Measurements from ENCODE around the gene CDK11B.
A peak's percentile ranks its signal among the peaks of the same experiment; 100 is the strongest.
"Not testable (repeated sequence)": the region's sequence is repeated elsewhere in the genome, so short reads cannot be mapped to it uniquely, and the experiment has no call there.

CDK11B gene

GRCh38 chr1:1647567-1648241 is 11.1 kb downstream of the CDK11B start:
- not testable (repeated sequence) for DNase-seq

GRCh38 chr1:1646326-1646725 is 12.5 kb downstream of the CDK11B start:
- not testable (repeated sequence) for DNase-seq

- DNase-seq: not testable (repeated sequence)
Observed at GRCh38 chr1:1640711-1641461, 17.9 kb downstream of the CDK11B start.

- DNase-seq: not testable (repeated sequence)
Observed at GRCh38 chr1:1640081-1640480, 18.7 kb downstream of the CDK11B start.

DNA sequence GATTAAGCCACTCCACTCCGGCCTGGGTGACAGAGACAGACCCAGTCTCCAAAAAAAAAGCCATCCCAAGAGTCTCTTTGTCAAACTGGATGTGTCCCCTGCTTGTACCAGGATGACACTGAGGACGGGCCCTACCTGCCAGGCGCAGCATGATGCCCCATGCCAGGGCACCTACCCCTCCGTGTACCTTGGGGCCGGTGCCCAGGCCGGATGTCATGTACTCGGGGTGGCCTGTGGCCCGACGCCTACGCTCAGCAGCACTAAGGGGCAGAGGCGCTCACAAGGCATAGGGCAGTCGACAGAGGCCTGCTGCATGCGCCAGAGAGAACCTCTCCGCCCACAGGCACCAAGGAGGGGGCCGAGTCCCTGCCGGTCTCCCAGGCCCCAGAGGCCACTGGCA is 19.4 kb downstream of the CDK11B start:
- DNase-seq: not testable (repeated sequence)

- not testable (repeated sequence) for DNase-seq
Observed at GRCh38 chr1:1638528-1638927, 20.3 kb downstream of the CDK11B start.

GRCh38 chr1:1637479-1637875 is 21.3 kb downstream of the CDK11B start:
- not testable (repeated sequence) for DNase-seq

GRCh38 chr1:1636621-1637478 is 22.0 kb downstream of the CDK11B start:
- DNase-seq: not testable (repeated sequence)

DNA sequence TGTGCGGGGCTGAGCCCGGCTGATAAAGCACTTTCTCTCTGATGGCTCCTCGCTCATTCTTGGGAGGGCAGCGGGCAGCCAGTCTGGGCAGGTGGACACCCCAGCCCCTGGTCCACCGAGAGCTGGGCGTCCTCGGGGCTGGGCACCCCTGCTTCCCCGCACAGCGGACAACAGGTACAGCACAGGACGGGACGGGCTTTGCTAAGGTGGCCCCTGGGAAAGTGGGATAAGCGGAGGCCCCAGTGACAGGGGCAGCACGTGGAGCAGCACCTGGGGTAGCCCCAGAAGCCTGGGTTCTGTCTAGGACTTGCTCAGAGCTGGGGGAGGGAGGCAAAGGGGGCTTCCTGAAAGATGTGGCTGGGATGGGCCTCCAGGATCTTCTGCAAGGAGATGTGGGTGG is 24.2 kb downstream of the CDK11B start:
- DNase-seq: not testable (repeated sequence)

DNA sequence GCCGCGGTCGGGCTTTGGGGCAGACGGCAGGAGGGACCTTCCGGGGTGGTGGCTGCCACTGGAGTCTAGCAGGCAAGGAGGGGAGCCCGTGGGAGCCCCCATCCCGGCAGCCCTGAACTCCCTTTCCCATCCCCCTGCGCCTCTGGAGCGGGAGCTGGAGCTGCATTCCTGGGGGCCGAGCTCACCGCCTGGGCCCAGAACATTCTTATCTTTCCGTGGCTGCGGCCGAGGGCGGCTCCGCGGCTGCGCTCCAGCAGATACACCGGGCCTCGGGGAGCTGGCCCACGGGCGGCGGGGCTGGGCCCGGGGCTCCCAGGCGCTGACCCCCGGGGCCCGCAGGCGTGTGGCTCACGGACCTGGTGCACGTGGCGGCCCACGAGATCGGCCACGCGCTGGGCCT is 25.4 kb downstream of the CDK11B start:
- DNase-seq: not testable (repeated sequence)

GRCh38 chr1:1631782-1632420 is 26.9 kb downstream of the CDK11B start, which contains the start of gene MMP23B:
Gene MMP23B, plus strand, starts transcription at chr1:1632173. Its CDS starts 46 bp downstream, at chr1:1632219.
- no peak for DNase-seq

GRCh38 chr1:1630965-1631781 is 27.6 kb downstream of the CDK11B start:
- peak; percentile 32 for DNase-seq

- DNase-seq: peak; percentile 90
Observed at GRCh38 chr1:1630191-1630964, 28.4 kb downstream of the CDK11B start.

GRCh38 chr1:1629430-1630190 is 29.2 kb downstream of the CDK11B start:
- DNase-seq: peak; percentile 73

- peak; percentile 25 for DNase-seq
Observed at GRCh38 chr1:1628754-1629429, 29.9 kb downstream of the CDK11B start.

GRCh38 chr1:1627829-1628753 is 30.7 kb downstream of the CDK11B start:
- DNase-seq: no peak

GRCh38 chr1:1627261-1627828 is 31.5 kb downstream of the CDK11B start:
- no peak for DNase-seq

All from T-helper 9 cell (primary cell).